ENCODE measurements around the gene PDXK.
A peak's percentile ranks its signal among the peaks of the same experiment; 100 is the strongest.

The PDXK gene

DNA sequence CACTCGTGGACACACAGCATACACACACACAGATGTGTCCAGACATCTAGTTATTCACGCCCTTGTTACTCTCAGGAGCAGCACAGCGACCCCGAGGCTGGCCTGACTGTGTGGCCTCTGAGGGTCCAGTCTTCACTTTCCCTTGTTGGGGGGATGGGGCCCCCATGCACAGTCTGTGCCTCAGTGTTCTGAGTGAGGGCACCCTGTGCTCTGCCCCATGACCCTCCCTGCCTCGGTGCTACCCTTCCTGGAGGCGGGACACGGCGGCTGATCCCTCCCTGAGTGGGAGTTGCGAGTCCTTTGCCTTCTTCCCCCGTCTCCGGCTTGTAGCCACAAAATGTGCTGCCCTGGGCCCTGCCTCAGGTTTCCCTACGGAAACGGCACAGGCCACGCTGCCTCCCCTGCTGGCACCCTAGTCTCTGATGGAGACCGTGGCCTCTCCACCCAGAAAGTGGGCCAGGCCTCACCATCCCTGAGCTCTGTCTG is 48.6 kb downstream of the PDXK start:
- H3K4me1 ChIP-seq (ENCODE audit: control extremely low read depth in 1 of 4, control insufficient read depth in 4 of 4, insufficient read depth in 4 of 4, low read length in 3 of 4), result peaks cover 0 to 20% (median 7%) of the 10 kb centered on the region in 4 experiments
- H3K27ac ChIP-seq (ENCODE audit: insufficient read depth in 1 of 2, low read depth in 1 of 2, low read length in 2 of 2, poor library complexity in 1 of 2, severe bottlenecking in 2 of 2), result peak overlapping the region in 1 of 2 experiments; percentile 61
- H3K4me3 ChIP-seq (ENCODE audit: control insufficient read depth in 1 of 7, extremely low read depth in 1 of 7, insufficient read depth in 4 of 7, low read depth in 2 of 7, low read length in 6 of 7), result no peak overlapping the region
- POLR2A ChIA-PET, result no interaction called here
- CTCF ChIA-PET, result interaction anchor here (3.6 kb wide), 1 partner anchor 12 kb away, joined by 11 read pairs; no protein-coding TSS in a partner anchor
- 92% methylated on average over 15 of the region's 15 CpGs for WGBS (ENCODE audit: insufficient coverage)
- no peaks in the 10 kb centered on the region for H3K27me3 ChIP-seq (replicated peaks in 2 of 5; ENCODE audit: control insufficient read depth in 4 of 5, insufficient read depth in 5 of 5, low read length in 4 of 5)
- no peak for DNase-seq
- H3K9me3 ChIP-seq (ENCODE audit: control extremely low read depth in 1 of 5, control insufficient read depth in 4 of 5, insufficient read depth in 2 of 5, low read depth in 1 of 5, low read length in 4 of 5), result no peaks in the 10 kb centered on the region
- H3K36me3 ChIP-seq (ENCODE audit: control insufficient read depth in 4 of 4, insufficient read depth in 4 of 4, low read length in 3 of 4), result peaks cover 0 to 6% (median 0%) of the 10 kb centered on the region in 4 experiments

GRCh38 chr21:43767984-43768867 is 49.3 kb downstream of the PDXK start:
- Histone ChIP-seq H3K9me3 (ENCODE audit: control extremely low read depth in 1 of 5, control insufficient read depth in 4 of 5, insufficient read depth in 2 of 5, low read depth in 1 of 5, low read length in 4 of 5) (no peaks in the 10 kb centered on the region), H3K4me3 (ENCODE audit: control insufficient read depth in 1 of 7, extremely low read depth in 1 of 7, insufficient read depth in 4 of 7, low read depth in 2 of 7, low read length in 6 of 7) (no peak overlapping the region), H3K27ac (ENCODE audit: insufficient read depth in 1 of 2, low read depth in 1 of 2, low read length in 2 of 2, poor library complexity in 1 of 2, severe bottlenecking in 2 of 2) (peak overlapping the region in 1 of 2 experiments; percentile 61), H3K4me1 (ENCODE audit: control extremely low read depth in 1 of 4, control insufficient read depth in 4 of 4, insufficient read depth in 4 of 4, low read length in 3 of 4) (peaks cover 0 to 20% (median 7%) of the 10 kb centered on the region in 4 experiments), H3K36me3 (ENCODE audit: control insufficient read depth in 4 of 4, insufficient read depth in 4 of 4, low read length in 3 of 4) (peaks cover 0 to 11% (median 4%) of the 10 kb centered on the region in 4 experiments), H3K27me3 (replicated peaks in 2 of 5; ENCODE audit: control insufficient read depth in 4 of 5, insufficient read depth in 5 of 5, low read length in 4 of 5) (no peaks in the 10 kb centered on the region)
- DNase-seq, result peak in 2 of 3 donors; percentile 52 to 60
- POLR2A ChIA-PET, result no interaction called here
- CTCF ChIA-PET, result interaction anchor here (3.6 kb wide), 1 partner anchor 11 kb away, joined by 11 read pairs; no protein-coding TSS in a partner anchor
- 66% methylated on average over 23 of the region's 34 CpGs for WGBS (ENCODE audit: insufficient coverage)

DNA sequence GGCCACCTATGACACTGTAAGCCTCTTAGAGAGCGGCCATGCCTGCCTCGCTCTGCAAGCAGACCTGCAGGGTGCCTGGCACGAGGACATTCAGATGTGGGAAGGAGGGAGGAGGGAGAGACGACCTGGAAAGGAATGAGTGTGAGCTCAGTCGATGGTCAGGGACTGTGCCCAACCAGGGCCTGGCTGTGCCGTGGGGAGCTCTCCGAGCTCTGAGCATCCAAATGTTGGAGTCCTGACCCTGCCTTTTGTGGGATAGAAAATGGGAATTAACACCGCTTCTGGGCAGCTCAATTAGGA is 49.9 kb downstream of the PDXK start:
- DNase-seq, result no peak
- POLR2A ChIA-PET, result no interaction called here
- Histone ChIP-seq H3K27me3 (replicated peaks in 2 of 5; ENCODE audit: control insufficient read depth in 4 of 5, insufficient read depth in 5 of 5, low read length in 4 of 5) (no peaks in the 10 kb centered on the region), H3K4me3 (ENCODE audit: control insufficient read depth in 1 of 7, extremely low read depth in 1 of 7, insufficient read depth in 4 of 7, low read depth in 2 of 7, low read length in 6 of 7) (no peak overlapping the region), H3K36me3 (ENCODE audit: control insufficient read depth in 4 of 4, insufficient read depth in 4 of 4, low read length in 3 of 4) (peaks cover 0 to 15% (median 9%) of the 10 kb centered on the region in 4 experiments), H3K4me1 (ENCODE audit: control extremely low read depth in 1 of 4, control insufficient read depth in 4 of 4, insufficient read depth in 4 of 4, low read length in 3 of 4) (peaks cover 0 to 20% (median 7%) of the 10 kb centered on the region in 4 experiments), H3K27ac (ENCODE audit: insufficient read depth in 1 of 2, low read depth in 1 of 2, low read length in 2 of 2, poor library complexity in 1 of 2, severe bottlenecking in 2 of 2) (peak overlapping the region in 1 of 2 experiments; percentile 61), H3K9me3 (ENCODE audit: control extremely low read depth in 1 of 5, control insufficient read depth in 4 of 5, insufficient read depth in 2 of 5, low read depth in 1 of 5, low read length in 4 of 5) (no peaks in the 10 kb centered on the region)
- 95% methylated on average over 7 of the region's 8 CpGs for WGBS (ENCODE audit: insufficient coverage)
- CTCF ChIA-PET, result interaction anchor here (3.6 kb wide), 1 partner anchor 11 kb away, joined by 11 read pairs; no protein-coding TSS in a partner anchor

GRCh38 chr21:43769325-43769958 is 50.5 kb downstream of the PDXK start:
- Histone ChIP-seq H3K36me3 (ENCODE audit: control insufficient read depth in 4 of 4, insufficient read depth in 4 of 4, low read length in 3 of 4) (peaks cover 2 to 21% (median 12%) of the 10 kb centered on the region in 4 experiments), H3K4me3 (ENCODE audit: control insufficient read depth in 1 of 7, extremely low read depth in 1 of 7, insufficient read depth in 4 of 7, low read depth in 2 of 7, low read length in 6 of 7) (no peak overlapping the region), H3K27me3 (replicated peaks in 2 of 5; ENCODE audit: control insufficient read depth in 4 of 5, insufficient read depth in 5 of 5, low read length in 4 of 5) (no peaks in the 10 kb centered on the region), H3K9me3 (ENCODE audit: control extremely low read depth in 1 of 5, control insufficient read depth in 4 of 5, insufficient read depth in 2 of 5, low read depth in 1 of 5, low read length in 4 of 5) (no peaks in the 10 kb centered on the region), H3K27ac (ENCODE audit: insufficient read depth in 1 of 2, low read depth in 1 of 2, low read length in 2 of 2, poor library complexity in 1 of 2, severe bottlenecking in 2 of 2) (no peak overlapping the region), H3K4me1 (ENCODE audit: control extremely low read depth in 1 of 4, control insufficient read depth in 4 of 4, insufficient read depth in 4 of 4, low read length in 3 of 4) (peaks cover 0 to 20% (median 7%) of the 10 kb centered on the region in 4 experiments)
- DNase-seq, result no peak
- WGBS (ENCODE audit: insufficient coverage), result 98% methylated on average over 6 of the region's 11 CpGs
- ChIA-PET POLR2A (no interaction called here), CTCF (interaction anchor here (1.3 to 3.6 kb wide), 2 partner anchors 8 to 10 kb away, joined by 3 to 11 read pairs; no protein-coding TSS in a partner anchor)

DNA sequence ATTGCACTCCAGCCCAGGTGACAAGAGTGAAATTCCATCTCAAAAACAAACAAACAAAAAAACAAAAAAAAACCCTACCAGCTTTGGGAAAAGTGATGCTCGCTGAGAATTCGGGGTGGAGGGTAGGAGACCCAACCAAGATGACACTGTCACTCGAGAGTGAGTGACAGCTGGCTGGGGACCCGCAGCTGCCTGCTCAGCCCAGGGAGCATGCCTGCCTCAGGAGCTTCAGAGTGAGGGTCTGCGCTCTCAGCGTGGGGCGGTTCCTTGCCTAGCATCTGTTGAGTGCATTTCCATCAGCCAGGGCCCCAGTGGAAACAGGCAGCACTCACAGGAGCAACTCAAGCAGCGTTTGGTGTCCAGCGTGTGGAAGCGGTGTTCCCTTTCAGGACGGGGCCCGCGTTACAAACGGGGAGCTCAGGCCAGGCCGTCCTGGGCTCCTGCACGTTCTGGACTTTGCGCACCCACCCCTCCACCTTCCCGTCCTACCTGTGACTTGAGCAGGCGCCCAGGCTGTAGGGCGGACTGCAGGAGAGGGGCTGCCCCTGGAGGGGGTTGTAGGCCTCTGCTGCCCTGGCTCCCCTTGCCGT is 51.2 kb downstream of the PDXK start:
- no peak for DNase-seq
- H3K27me3 ChIP-seq (replicated peaks in 2 of 5; ENCODE audit: control insufficient read depth in 4 of 5, insufficient read depth in 5 of 5, low read length in 4 of 5), result no peaks in the 10 kb centered on the region
- 98% methylated on average over 20 of the region's 21 CpGs for WGBS (ENCODE audit: insufficient coverage)
- POLR2A ChIA-PET, result no interaction called here
- H3K4me3 ChIP-seq (ENCODE audit: control insufficient read depth in 1 of 7, extremely low read depth in 1 of 7, insufficient read depth in 4 of 7, low read depth in 2 of 7, low read length in 6 of 7), result no peak overlapping the region
- peaks cover 2 to 23% (median 12%) of the 10 kb centered on the region in 4 experiments for H3K36me3 ChIP-seq (ENCODE audit: control insufficient read depth in 4 of 4, insufficient read depth in 4 of 4, low read length in 3 of 4)
- H3K4me1 ChIP-seq (ENCODE audit: control extremely low read depth in 1 of 4, control insufficient read depth in 4 of 4, insufficient read depth in 4 of 4, low read length in 3 of 4), result peaks cover 0 to 25% (median 9%) of the 10 kb centered on the region in 4 experiments
- CTCF ChIA-PET, result interaction anchor here (1.3 to 3.6 kb wide), 2 partner anchors 9 kb away, joined by 3 to 11 read pairs; no protein-coding TSS in a partner anchor
- no peaks in the 10 kb centered on the region for H3K9me3 ChIP-seq (ENCODE audit: control extremely low read depth in 1 of 5, control insufficient read depth in 4 of 5, insufficient read depth in 2 of 5, low read depth in 1 of 5, low read length in 4 of 5)
- no peak overlapping the region for H3K27ac ChIP-seq (ENCODE audit: insufficient read depth in 1 of 2, low read depth in 1 of 2, low read length in 2 of 2, poor library complexity in 1 of 2, severe bottlenecking in 2 of 2)

DNA sequence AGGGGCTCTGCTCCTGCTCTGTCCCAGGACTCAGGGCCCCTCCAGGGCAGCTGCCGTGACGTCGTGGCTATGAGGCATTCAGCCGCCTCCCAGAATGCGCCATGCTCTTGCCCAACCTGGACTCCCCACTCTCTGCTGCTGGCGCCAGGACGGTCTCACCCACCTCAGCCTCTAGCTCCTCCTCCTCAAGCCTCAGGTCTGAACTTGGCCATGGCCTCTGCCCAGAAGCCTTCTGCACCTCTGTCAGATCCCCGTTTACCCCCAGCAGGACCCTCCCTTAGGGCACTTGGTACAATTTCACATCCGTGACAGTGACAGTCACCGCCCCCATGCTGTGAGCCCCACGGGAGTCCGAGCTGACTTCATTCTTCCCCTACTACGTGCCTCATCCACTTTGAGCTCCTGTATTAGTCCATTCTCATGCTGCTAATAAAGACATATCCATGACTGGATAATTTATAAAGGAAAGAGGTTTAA is 52.3 kb downstream of the PDXK start:
- H3K27me3 ChIP-seq (replicated peaks in 2 of 5; ENCODE audit: control insufficient read depth in 4 of 5, insufficient read depth in 5 of 5, low read length in 4 of 5), result no peaks in the 10 kb centered on the region
- no peak overlapping the region for H3K27ac ChIP-seq (ENCODE audit: insufficient read depth in 1 of 2, low read depth in 1 of 2, low read length in 2 of 2, poor library complexity in 1 of 2, severe bottlenecking in 2 of 2)
- POLR2A ChIA-PET, result interaction anchor here (0.6 kb wide), 1 partner anchor 500 kb away, joined by 3 read pairs; no protein-coding TSS in a partner anchor
- H3K36me3 ChIP-seq (ENCODE audit: control insufficient read depth in 4 of 4, insufficient read depth in 4 of 4, low read length in 3 of 4), result peaks cover 2 to 23% (median 12%) of the 10 kb centered on the region in 4 experiments
- H3K4me3 ChIP-seq (ENCODE audit: control insufficient read depth in 1 of 7, extremely low read depth in 1 of 7, insufficient read depth in 4 of 7, low read depth in 2 of 7, low read length in 6 of 7), result no peak overlapping the region
- peaks cover 0 to 31% (median 18%) of the 10 kb centered on the region in 4 experiments for H3K4me1 ChIP-seq (ENCODE audit: control extremely low read depth in 1 of 4, control insufficient read depth in 4 of 4, insufficient read depth in 4 of 4, low read length in 3 of 4)
- WGBS (ENCODE audit: insufficient coverage), result 88% methylated on average over 10 of the region's 13 CpGs
- CTCF ChIA-PET, result interaction anchor here (0.7 to 3.6 kb wide), 3 partner anchors 8 to 18 kb away, joined by 4 to 11 read pairs (median 4); partner anchors contain the start of gene RRP1
- no peaks in the 10 kb centered on the region for H3K9me3 ChIP-seq (ENCODE audit: control extremely low read depth in 1 of 5, control insufficient read depth in 4 of 5, insufficient read depth in 2 of 5, low read depth in 1 of 5, low read length in 4 of 5)
- no peak for DNase-seq

Measured in common myeloid progenitor, CD34-positive (primary cell).